SU-DHL-6 (cell line): ENCODE data around the gene NPAS3.

Experiments used
- H2AFZ ChIP-seq: fragments of 200-600 bp; sonication (generic); 2 replicates; pipeline ENCODE4 v1.6.1; 2014; ENCODE audit warnings: low read depth, mild to moderate bottlenecking, moderate library complexity, mixed read lengths, antibody characterized with exemption, low read length; ENCODE audit not compliant: severe bottlenecking
- H3F3A ChIP-seq: fragments of 200-600 bp; shearing (Covaris generic); 2 replicates; pipeline ENCODE4 v1.6.0; 2016; ENCODE audit warnings: antibody characterized with exemption, mild to moderate bottlenecking; ENCODE audit not compliant: insufficient read depth
- H3K27ac ChIP-seq: fragments of 200-600 bp; sonication (generic); 2 replicates; pipeline ENCODE4 v1.5.1; 2016; ENCODE audit warnings: low read depth, mild to moderate bottlenecking, low read length, moderate library complexity, mixed read lengths
- H3K27me3 ChIP-seq: fragments of 200-600 bp; sonication (generic), shearing (Covaris generic); 2 replicates; pipeline ENCODE4 v1.6.0; 2014; ENCODE audit warnings: mild to moderate bottlenecking, low read length
- H3K36me3 ChIP-seq: fragments of 200-600 bp; sonication (generic); 2 replicates; pipeline ENCODE4 v1.6.1; 2014; ENCODE audit warnings: mild to moderate bottlenecking, low read length, mixed read lengths
- H3K4me2 ChIP-seq: fragments of 300-600, 200-600 bp; shearing (Covaris generic), sonication (generic); 2 replicates; pipeline ENCODE4 v1.6.0; 2014; ENCODE audit warnings: low read length, low read depth, mild to moderate bottlenecking; ENCODE audit not compliant: poor library complexity, severe bottlenecking
- H3K4me3 ChIP-seq: fragments of 200-600 bp; sonication (generic); 2 replicates; pipeline ENCODE4 v1.5.1; 2014; ENCODE audit warnings: antibody characterized with exemption, low read length, mild to moderate bottlenecking, mixed read lengths; ENCODE audit not compliant: insufficient read depth, poor library complexity, severe bottlenecking
- H3K79me2 ChIP-seq: fragments of 200-600 bp; sonication (generic); 2 replicates; pipeline ENCODE4 v1.6.1; 2014; ENCODE audit warnings: mild to moderate bottlenecking, low read length, moderate library complexity; ENCODE audit not compliant: insufficient read depth
- H3K9ac ChIP-seq: fragments of 200-600 bp; sonication (generic); 2 replicates; pipeline ENCODE4 v1.7.0; 2014; ENCODE audit warnings: mild to moderate bottlenecking, low read length
- H3K9me2 ChIP-seq: fragments of 200-600 bp; sonication (generic); replicated peaks from 2 replicates; pipeline ENCODE4 v1.6.1; 2014; ENCODE audit warnings: low read length; ENCODE audit not compliant: insufficient read depth
- H3K9me3 ChIP-seq: fragments of 200-600 bp; sonication (generic); 2 replicates; pipeline ENCODE4 v1.6.1; 2014; ENCODE audit warnings: low read length, mixed read lengths; ENCODE audit not compliant: insufficient read depth
- H4K20me1 ChIP-seq: fragments of 200-600 bp; sonication (generic); 2 replicates; pipeline ENCODE4 v1.6.1; 2014; ENCODE audit warnings: low read depth, mild to moderate bottlenecking, antibody characterized with exemption, low read length, moderate library complexity, mixed read lengths
- EZH2phosphoT487 ChIP-seq: fragments of 200-600 bp; sonication (generic), shearing (Covaris generic); conservative IDR thresholded peaks from 2 replicates; pipeline ENCODE4 v1.6.1; 2018; ENCODE audit warnings: mild to moderate bottlenecking, antibody characterized with exemption, low read length, moderate library complexity, mixed read lengths
- TF ChIP-seq, protein P1 (sequence below): fragments of 200-600 bp; sonication (generic); IDR thresholded peaks from one replicate; pipeline ENCODE4 v1.5.1; 2017; ENCODE audit warnings: antibody characterized with exemption, mild to moderate bottlenecking, low read length, moderate library complexity; ENCODE audit not compliant: insufficient read depth, poor library complexity, severe bottlenecking

Gene NPAS3

DNA sequence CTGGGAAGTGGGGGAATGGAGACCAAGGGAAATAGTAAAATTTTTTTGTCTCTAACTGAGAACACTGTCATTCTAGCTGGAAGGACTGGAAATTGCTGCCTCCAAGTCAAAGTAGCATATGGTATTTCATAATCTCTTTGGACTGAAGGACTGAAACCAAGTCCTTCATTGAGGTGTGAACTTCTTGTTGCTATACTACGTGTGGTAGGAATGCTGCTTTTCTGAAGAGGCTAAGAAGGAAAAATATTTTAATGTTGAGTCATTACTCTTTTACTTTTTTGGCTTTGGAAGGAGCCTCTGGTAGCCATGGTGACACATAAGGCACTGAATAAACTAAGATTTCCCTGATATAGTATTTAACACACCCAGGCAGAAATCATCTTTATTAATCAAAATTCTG lies 465.4 kb downstream of the NPAS3 start:
- H3K27me3 ChIP-seq, result no peaks in the 10 kb centered on the region
- TF ChIP-seq, protein P1, sequence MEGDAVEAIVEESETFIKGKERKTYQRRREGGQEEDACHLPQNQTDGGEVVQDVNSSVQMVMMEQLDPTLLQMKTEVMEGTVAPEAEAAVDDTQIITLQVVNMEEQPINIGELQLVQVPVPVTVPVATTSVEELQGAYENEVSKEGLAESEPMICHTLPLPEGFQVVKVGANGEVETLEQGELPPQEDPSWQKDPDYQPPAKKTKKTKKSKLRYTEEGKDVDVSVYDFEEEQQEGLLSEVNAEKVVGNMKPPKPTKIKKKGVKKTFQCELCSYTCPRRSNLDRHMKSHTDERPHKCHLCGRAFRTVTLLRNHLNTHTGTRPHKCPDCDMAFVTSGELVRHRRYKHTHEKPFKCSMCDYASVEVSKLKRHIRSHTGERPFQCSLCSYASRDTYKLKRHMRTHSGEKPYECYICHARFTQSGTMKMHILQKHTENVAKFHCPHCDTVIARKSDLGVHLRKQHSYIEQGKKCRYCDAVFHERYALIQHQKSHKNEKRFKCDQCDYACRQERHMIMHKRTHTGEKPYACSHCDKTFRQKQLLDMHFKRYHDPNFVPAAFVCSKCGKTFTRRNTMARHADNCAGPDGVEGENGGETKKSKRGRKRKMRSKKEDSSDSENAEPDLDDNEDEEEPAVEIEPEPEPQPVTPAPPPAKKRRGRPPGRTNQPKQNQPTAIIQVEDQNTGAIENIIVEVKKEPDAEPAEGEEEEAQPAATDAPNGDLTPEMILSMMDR, result no peak
- no peak for TF ChIP-seq EZH2phosphoT487
- no peak overlapping the region for H3K9ac ChIP-seq
- H3K9me2 ChIP-seq, result no peaks in the 10 kb centered on the region
- no peak overlapping the region for H3K4me2 ChIP-seq
- H3K9me3 ChIP-seq, result no peaks in the 10 kb centered on the region
- no peaks in the 10 kb centered on the region for H3K36me3 ChIP-seq
- H3F3A ChIP-seq, result no peaks in the 10 kb centered on the region
- no peak overlapping the region for H3K4me3 ChIP-seq
- H2AFZ ChIP-seq, result no peak overlapping the region
- H4K20me1 ChIP-seq, result no peaks in the 10 kb centered on the region
- H3K27ac ChIP-seq, result no peak overlapping the region
- H3K79me2 ChIP-seq, result no peaks in the 10 kb centered on the region

DNA sequence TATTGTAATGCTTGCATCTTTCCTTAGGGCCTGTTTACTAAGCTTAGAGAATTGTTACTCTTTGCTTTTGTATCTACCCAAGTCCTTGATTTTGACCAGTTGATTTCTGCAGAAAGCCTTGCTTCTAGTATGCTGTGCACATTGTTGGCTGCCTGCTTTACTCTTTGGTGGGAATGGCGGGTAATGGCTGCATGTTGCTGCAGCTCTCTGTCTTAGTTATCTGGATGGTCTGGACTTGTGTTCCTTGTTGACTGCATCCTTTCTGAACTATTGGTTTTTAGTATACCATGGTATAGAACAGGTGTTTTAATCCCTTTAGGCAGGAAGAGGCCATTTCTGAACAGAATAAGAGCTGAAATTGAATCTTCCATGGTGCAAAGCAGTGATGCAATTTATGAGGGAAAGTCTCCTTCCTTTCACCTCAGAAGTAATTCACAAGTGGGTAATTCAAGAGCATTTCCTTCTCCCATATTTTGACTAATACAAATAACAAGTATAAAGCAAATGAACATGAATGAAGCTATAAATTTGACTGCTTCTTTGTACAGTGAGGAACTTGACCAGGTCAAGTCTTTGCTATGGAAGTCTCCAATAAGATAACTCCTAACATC lies 466.4 kb downstream of the NPAS3 start:
- H3K9me2 ChIP-seq, result no peaks in the 10 kb centered on the region
- H3K27me3 ChIP-seq, result no peaks in the 10 kb centered on the region
- no peaks in the 10 kb centered on the region for H4K20me1 ChIP-seq
- H3F3A ChIP-seq, result no peaks in the 10 kb centered on the region
- no peak overlapping the region for H2AFZ ChIP-seq
- H3K27ac ChIP-seq, result no peak overlapping the region
- no peak overlapping the region for H3K9ac ChIP-seq
- no peaks in the 10 kb centered on the region for H3K9me3 ChIP-seq
- H3K4me3 ChIP-seq, result no peak overlapping the region
- no peaks in the 10 kb centered on the region for H3K79me2 ChIP-seq
- TF ChIP-seq EZH2phosphoT487, result no peak
- TF ChIP-seq, protein P1, result no peak
- no peaks in the 10 kb centered on the region for H3K36me3 ChIP-seq
- no peak overlapping the region for H3K4me2 ChIP-seq

- Histone ChIP-seq H3K27ac (no peak overlapping the region), H3K9me2 (no peaks in the 10 kb centered on the region), H3F3A (no peaks in the 10 kb centered on the region), H3K9me3 (no peaks in the 10 kb centered on the region), H3K4me2 (no peak overlapping the region), H3K4me3 (no peak overlapping the region), H3K27me3 (no peaks in the 10 kb centered on the region), H3K79me2 (no peaks in the 10 kb centered on the region), H3K36me3 (no peaks in the 10 kb centered on the region), H4K20me1 (no peaks in the 10 kb centered on the region), H2AFZ (no peak overlapping the region), H3K9ac (no peak overlapping the region)
- TF ChIP-seq EZH2phosphoT487, result no peak
- TF ChIP-seq, protein P1, result no peak
Measured at GRCh38 chr14:33406766-33407165, 468.1 kb downstream of the NPAS3 start.
